NCI-H2196 (cell line): Measurements from ENCODE around the gene WRAP73.
A peak's percentile ranks its signal among the peaks of the same experiment; 100 is the strongest.

Source experiments
- DNase-seq: peaks from one replicate; lab custom pipeline; 2025; ENCODE audit not compliant: unreplicated experiment; lab: John Stamatoyannopoulos, UW

The WRAP73 gene

DNA sequence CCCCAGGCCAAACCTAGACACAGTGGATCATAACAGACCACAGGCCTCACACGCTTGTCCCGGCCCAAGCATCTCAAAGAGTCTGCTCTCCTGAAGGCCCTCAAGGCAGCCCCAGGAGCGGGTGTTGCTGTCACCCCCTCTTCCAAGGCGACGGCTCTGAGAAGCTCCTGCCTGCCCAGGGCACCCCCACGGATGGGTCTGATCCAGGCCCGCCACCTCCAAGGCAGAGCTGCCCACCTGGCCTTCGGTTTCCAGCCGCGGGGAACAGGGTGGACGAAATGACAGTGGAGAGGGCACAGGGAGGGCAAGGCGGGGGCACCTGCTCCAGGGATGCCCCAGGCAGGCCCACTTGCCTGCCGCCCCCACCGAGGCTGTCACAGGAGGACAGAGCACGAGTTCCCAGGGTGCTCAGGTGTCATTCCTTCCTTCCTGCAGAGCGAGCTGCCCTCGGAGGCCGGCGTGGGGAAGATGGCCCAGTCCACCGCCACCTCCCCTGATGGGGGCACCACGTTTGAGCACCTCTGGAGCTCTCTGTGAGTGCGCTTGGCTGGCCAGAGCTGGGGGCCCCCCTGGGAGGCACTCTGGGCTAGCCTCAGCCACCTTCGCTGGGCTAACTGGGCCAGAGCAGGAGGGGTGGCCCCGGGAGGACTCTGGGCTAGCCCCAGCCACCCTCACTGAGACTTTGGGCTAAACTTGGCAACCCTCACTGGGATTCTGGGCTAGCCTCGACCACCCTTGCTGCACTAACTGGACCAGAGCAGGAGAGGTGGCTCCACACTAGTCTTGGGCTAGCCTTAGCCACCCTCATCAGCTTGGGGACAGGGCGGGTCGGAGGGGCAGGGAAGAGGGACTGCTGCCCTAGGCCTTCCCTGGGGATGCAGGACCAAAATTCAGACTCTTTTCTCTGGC, 32.2 kb upstream of the WRAP73 start:
- DNase-seq = no peak

DNA sequence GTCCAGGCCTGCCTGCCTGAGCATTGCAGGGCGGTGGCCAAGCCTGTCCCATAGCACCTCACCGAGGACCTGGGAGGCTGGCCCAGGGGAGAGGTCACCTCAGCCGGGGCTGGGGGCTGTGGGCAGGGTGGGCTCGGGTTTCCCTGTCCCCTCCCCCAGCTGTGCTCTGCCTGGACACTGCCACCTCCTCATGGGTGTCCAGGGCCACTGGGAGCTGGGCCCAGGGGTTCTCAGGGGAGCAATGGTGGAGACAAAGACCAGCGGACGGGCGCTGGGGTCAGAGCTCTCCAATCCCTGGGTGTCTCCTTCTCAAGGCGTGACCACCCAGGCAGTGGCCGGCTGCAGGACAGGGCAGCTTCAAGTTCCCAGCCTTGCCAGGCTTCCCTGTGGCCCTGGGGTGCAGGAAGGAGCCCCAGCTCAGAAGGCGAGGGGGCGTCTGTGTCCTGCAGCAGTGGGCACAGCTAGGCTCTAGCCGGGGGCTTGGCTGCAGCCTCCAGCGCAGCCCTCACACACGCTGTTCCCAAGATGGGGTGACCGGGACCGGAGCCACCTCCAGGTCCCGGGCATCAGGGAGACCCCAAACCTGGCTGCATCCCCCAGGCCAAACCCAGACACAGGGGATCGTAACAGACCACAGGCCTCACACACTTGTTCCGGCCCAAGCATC, 31.5 kb upstream of the WRAP73 start:
- DNase-seq = no peak

DNA sequence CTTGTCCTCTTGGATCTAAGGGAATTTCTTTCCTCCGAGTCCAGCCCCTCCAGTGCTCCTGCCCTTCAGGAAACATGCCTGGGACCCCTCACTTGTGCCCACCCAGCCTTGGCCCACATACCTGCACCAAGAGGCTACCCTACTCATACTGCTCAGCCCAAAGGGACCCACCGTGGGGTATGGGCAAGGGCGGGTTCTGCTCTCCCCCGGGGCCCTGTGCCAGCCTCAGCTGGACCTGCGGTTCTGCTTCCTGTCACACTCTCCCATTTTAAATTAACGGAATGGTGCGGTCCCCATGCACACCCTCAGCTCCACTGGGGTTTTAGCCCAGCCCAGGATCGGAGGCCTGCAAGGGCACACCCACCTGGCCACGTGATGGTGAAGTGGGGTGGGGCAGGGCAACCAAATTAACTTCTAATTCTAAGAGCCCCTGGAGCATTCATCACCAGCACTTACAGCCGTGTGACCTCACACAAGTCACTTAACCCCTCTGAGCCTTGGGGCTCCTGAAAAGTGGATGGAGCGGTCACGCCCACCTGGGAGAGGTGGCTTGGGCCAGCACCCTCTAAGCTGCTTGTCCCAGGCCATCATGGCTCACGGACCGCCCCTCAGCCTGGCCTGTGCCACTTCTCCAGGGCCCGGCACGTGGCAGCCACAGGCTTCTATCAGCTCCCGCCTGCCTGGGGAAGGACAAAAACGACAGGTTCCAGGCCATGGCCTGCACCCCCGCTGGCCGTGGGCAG, 30.8 kb upstream of the WRAP73 start:
- DNase-seq = peak; percentile 34

DNA sequence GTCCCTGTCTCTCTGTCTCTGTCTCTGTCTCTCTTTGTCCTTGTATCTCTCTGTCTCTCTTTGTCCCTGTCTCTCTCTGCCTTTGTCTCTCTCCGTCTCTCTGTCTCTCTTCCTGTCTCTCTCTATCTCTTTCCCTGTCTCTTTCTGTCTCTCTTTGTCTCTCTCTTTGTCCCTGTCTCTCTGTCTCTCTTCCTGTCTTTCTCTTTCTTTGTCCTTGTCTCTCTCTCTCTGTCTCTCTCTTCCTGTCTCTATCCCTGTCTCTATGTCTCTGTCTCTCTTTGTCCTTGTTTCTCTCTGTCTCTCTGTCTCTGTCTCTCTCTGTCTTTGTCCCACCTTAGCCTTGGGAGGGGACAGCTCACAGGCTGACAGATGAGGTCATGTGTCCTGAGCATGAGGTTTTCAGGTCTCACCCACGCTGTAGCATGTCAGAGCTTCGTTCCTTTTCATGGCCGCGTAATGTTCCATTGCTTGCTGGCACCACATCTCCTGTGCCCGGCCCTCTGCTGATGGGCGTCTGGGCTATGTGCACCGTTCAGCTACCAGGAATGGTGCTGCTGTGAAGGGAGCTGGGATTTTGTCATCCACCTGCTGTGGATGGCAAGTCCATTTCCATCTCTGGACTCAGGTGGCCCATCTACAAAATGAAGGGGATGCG, 30.0 kb upstream of the WRAP73 start:
- no peak for DNase-seq

DNA sequence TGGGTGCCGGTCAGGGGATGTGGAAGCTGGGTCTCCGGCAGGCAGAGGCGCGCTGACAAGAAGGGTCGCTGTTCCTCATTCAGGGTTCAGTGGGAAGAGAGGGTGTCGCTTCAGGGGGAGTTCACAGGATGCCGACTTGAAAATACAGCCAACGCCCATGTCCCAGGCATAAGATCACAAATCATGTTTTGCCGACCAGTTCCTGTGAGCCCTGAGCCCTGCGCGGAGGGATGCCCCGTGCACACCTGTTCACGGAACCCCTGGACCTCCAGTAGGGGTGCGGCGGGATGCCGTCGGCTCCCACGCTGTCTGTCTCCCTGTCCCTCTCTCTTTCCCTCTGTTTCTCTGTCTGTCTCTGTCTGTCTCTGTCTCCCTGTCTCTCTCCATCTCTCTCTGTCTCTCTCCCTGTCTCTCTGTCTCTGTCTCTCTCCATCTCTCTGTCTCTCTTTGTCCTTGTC, 29.2 kb upstream of the WRAP73 start:
- no peak for DNase-seq

DNA sequence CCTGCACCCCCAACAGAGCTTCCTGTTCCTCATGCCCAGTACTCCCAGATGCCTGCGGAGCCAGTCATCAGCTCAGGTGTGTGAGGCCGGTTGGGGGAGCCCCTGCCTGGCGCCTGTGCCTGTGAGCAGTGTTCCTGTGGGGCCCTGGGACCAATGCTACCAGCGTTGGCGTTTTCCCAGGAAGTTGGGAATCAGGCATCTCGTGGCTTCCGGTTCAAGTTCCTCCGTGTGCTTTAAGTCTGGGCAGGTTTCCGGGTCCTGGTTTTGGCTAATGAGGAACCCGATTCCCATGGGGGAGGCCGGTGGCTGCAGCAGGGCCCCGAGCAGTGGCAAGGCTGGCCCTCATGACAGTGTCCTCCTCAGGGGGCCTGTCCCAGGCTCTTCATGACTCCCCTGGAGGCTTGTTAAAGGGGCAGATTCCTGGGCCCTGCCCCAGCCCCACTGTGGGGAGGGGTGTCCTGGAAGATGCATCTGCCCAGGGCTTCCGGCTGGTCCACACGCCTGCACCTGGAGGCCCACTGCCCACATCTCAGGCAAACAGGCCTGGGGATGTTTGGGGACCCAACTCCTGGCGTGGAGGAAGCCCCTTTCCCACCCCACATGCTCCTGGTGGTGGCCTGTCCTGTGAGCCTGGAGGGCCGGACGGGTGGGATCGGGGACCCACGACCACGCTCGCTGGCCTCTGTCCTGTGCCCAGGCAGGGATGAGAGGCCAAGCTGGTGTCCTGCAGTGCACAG, 28.6 kb upstream of the WRAP73 start:
- DNase-seq = no peak

DNA sequence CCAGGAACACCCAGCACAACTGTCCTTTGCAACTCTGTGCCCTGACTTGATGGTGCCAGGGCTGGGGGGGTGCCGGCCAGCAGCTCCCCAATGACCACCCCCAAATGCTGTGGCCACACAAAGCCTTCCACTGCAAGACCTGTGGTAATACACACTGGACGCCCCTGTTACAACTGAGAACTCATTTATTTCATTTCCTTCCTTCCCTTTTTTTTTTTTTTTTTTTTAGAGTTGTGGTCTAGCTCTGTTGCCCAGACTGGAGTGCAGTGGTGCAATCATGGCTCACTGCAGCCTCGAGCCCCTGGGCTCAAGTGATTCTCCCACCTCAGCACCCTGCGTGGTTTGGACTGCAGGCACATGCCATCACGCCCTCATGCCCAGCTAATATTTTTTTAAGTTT, 27.6 kb upstream of the WRAP73 start:
- DNase-seq = no peak

DNA sequence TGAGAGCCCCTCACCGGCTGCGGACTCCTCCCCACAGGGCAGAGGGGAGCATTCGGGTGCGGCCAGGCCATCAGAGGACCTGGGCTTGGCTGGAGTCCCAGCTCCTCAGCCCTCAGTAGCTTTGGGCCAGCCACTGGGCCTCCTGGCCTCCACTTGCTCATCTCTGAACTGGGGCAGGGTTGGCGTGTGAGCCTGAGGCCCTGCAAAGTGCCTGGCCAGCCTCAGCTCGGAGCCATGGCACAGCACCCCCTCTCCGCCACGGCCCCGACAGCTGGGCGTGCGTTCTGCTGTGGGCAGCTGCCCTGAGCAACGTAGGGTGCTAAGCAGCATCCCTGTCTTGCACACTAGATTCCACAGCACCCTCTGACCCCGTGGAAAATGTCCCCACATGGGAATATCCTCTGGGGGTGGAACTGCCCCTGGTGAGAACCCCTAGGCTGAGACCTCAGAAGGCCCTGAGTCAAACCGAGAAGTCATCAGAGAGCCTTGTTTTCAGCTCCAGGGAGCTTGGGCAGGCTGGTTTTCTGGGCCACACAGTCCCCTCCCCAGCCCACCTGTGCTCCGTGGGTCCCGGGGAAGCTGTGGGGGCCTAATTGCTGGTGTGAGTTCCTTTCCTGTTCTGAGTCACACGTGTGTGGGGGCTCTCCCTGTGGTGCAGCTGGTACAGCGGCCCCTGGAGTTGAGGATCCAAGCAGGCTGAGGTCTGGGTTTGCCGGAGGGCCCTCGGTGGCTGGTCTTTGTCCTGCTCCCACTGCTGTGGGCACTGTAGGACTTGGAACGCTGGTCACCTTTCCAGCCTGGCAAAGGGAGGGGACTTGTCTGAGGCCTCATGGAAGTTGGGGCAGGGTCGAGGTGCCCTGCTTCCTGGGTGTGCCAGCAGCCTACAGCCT, 26.9 kb upstream of the WRAP73 start:
- DNase-seq = no peak

DNA sequence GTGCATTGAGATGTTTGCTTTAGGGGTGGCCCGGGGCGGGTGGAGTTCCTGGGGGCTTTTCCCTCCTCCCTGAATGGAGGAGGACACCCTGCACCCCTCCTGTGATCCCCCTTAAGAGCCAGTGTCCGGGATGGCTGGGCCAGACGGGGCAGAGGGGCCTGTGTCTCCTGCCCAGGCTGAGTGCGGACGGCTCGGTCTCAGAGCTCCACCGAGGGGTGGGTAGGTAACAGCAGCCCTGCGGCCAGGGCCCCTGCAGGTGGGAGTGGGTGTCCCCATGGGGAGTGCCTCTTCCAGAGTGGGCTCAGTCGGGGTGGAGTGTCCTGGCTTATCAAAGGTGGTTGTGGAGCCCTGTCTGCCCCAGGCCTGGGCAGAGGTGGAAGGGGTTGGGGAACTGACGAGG, 25.5 kb upstream of the WRAP73 start:
- no peak for DNase-seq

DNA sequence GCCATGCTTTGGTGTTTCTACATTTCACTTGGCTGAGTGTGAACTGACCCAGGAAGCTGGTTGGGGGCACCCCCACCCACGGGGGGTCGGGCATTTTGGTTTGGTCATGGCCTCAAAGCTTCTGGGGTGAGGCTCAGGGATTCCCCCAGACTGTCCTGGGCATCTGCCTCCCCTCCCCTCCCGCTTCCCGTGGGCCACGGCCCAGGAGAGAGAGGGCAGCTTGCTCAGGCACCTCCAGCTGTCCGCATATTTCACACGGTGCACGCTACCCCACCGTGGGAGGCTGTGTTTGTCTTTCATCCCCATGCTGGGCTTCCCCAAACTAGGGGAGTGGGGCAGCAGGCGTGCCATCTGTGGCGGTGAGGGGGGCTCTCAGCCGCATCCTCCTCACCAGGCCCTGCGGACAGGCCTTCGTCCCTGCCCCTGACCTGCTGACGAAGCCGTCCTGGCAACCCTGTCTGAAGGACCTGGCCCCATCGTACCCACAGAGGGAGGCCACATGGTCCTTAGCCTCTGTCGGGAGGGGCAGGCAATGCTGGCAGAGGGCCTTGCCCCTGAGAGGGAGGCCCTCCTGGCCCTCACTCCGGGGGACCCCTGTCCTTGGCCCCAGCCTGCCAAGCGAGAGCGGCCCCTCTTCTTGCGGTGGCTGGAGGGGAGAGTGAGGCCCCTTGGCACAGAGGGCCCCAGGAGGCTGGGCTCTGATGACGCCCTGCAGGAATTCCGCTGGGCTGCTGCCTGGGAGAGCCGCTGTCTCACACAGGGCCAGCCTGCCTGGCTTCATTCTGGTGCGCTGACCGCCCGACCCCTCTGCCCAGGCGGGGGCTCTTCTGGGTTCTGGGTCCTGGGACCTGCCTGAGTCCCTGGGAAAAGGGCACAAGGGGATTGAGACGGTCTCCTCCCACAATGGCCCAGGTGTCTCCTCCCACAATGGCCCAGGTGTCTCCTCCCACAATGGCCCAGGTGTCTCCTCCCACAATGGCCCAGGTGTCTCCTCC, 24.5 kb upstream of the WRAP73 start:
- no peak for DNase-seq

DNA sequence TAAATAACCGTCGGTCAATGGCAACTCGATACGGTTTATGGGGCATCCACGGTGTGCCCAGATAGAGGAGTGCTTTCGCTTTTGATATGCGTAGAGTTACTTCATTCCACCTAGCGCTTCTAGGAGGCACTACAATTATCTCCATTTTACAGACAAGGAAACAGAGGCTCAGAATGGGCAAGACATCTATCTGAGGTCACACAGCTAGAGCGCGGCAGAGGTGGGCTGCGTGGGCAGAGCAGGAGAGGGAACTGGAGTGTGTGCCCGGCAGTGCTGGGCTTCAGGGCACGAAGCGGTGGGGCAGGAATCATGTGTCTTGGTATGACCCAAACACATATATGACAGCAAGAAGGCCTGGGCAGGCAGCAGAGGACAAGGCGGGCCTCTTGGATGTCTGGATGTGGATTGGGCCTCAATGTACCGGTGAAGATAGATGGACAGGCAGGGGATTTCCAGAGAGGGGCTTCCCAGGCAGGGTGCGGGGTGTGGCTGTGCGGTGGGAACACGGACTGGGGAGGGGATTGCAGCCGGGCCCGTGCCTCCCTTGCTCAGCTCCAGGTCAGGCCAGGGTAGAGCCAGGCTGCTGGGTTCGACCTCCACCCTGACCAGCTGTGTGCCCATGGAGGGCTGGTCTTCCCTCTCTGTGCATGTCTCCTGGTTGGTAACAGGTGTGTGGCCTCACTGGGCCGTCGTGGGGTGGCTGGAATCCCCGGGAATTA, 23.6 kb upstream of the WRAP73 start:
- no peak for DNase-seq

DNA sequence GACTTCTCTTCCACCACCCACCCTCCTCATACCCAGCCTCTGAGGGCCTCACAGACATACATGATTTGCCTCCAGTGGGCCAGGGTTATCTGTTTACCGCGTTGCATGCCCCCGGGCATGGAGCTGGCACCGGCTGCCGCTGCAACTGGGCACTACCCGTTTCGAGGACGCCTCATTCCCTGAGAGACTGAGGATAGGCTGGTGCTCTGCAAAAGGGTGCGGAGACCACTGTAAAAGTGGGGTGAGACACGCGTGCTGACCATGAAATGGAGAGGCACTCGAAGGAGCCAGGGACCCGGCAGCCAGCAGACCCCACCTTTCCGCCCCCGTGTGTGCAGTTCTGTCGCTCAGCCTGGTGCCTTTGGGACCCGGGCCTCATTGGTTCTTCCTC, 23.1 kb upstream of the WRAP73 start:
- no peak for DNase-seq

DNA sequence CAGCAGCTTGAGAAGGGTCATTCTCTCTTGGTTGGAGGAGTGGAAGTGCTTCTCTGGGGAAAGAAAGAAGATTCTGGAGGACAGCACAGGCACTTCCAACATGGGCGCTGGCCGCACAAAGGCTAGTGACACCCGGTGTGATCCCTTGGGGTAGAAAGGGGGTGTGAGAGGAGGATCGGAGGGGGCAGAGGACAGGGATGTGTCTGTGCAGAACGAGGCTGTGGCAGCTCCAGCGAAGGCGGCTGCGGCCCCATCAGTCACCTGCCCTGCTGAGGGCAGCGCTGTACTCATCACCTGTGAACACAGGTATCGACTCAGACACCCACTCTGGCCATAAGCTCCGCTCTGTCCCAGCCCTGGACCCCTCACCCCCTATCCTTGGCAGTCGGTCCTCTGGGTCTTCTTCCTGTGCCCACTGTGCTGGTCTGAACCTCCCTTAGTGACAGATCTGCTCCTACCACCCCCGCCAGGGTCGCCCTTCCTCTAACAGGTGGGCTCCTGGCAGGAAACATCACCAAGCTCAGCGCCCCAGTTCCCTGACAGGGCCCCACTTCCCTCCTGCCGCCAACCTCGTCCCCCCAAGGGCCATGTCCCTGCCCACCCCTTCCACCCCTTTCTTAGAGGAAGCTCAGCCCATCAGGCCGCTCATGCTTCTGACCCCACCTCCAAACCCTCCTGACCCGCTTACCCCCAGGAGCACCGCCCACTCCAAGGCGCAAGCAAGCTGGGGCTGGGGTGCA, 22.5 kb upstream of the WRAP73 start:
- no peak for DNase-seq

DNA sequence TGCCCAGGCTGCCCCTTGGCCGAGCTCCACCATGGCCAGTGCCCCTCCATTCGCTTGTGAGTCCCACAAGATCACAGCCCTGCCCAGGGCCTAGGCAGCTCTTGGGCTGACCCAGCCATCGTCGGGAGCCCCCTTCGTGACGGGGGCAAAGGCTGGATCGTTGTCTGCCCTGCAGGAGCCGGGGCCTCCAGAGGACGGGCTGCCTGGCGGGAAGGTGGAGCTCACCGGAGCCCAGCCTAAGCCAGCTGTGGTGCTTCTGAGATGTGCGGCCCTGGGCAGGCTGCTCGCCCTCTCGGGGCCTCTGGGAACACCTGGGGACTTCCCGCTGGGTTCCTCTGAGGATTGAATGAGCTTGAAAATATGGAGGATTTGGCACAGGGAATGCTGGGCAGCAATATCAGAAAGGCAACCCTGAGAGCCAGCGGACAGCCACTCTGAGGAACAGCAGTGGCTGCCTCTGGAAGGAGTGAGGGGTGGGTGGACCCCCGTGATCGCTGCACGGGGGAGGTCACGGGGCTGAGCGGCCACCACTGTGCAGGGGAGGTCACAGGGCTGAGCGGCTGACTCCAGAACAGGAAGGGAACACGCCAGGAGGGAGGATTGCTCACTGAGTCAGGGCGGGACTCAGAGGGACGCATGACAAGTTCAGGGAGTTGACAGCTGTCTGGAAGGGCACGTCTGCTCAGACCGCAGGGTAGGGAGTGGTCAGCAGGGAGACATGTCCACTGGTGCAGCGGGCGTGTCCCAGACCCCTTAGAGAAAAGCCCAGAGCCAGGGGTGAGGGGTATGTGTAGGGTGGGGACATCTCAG, 21.7 kb upstream of the WRAP73 start:
- DNase-seq = no peak

DNA sequence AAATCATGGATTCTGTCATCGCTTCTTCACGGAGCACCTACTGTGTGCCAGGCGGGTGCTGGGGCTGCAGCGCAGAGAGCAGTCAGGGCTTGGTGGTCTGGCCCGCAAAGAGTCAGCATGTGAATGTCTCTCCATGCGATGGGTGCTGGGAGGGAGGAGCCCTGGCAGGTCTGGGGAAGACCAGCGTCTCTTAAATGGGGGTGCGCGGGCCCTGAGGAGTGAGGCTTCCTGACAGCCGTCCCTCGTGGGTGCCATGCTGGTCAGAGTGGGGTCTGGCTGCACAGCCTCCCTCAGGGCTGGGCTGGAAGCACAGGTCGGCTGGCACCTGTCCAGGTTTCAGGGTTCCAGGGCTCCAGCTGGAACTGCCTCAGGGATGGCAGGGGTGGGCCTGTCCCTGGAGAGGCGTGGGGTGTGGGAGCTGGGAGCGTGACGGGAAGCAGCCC, 20.9 kb upstream of the WRAP73 start:
- no peak for DNase-seq

DNA sequence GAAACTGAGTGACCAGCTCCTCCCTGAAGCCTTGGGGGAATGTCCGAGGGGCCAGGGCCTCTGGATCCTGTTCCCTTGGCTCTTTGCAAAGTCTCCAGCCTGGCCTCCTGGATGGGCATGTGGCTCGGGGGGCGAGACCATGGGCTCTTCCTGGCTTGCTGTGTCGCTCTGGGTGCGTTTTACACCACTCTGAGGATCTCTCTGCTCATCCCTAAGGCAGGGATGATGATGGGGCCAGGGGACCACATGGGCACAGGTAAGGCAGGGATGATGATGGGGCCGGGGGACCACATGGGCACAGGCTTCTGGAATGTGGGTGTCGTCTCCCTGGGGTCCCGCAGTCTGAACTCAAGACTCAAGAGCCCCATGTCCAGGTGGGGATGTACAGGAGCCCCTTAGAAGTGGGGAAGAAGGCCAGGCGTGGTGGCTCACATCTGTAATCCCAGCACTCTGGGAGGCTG, 20.1 kb upstream of the WRAP73 start:
- no peak for DNase-seq
